NCI-H1092 treated with DMSO at 0.1 percent for 48 hours (cell line): ENCODE results near the gene FAT1.
A peak's percentile ranks its signal among the peaks of the same experiment; 100 is the strongest.

ENCODE experiments used
- DNase-seq: peaks from one replicate; lab custom pipeline; 2025; lab: John Stamatoyannopoulos, UW

Gene FAT1

DNA sequence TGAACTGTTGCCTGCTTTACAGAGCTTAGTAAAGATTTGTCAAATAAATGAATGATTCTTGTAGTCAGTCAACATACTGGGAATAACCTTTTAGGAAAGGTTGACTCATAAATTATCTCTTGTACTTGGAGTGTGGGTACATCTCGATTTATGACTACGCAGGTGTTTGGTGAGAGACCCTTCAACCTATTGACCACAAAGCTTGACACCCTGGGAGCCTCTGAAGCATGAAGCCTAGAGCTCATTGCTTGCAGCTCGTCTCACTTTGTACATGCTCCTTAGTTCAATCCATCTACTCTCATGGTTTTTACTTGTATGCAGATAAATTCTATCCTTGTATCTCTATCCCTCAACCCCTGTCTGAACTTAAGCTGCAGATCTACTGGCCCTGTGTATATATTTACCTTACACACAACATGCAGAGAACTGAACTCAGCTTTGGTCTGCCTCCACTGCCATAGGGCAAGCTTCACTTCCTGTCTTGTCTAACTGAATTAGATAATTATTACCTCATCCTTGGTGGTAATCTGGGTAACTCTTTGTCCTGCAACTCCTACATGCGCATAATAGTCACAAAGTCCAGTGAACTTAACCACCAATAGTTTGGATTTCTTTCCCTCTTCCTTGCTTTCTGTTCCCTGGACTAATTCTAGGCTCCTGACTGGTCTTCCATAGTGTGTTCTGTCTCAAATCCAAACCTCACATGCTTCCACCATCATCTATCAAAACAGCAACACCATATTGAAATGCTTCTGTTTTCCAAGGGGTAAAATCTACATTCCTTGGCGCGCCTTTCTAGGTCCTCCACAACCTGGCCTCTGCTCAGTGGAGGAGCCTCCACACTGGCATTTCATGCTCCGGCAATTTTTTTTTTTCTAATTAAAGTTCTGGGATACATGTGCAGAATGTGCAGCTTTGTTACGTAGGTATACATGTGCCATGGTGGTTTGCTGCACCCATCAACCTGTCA, 32.2 kb upstream of the FAT1 start:
- DNase-seq = no peak

DNA sequence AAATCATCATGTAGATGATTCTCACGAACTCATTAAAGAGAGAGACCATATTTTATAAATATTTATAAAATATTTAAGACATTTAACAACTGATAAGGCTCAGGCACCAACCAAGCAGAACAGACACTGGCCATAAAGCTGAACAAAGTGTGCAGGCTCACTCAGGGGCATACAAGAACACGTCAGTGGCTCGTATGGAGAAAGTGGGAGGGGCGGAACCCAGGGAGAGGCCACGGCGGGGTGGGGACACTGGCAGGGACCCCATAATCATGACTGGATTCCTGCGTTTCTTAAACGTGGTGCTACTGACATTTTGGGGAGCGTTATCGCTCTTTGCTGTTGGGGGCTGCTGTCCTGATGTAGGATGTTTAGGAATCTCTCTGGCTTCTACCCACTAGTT, 31.3 kb upstream of the FAT1 start:
- DNase-seq = no peak

DNA sequence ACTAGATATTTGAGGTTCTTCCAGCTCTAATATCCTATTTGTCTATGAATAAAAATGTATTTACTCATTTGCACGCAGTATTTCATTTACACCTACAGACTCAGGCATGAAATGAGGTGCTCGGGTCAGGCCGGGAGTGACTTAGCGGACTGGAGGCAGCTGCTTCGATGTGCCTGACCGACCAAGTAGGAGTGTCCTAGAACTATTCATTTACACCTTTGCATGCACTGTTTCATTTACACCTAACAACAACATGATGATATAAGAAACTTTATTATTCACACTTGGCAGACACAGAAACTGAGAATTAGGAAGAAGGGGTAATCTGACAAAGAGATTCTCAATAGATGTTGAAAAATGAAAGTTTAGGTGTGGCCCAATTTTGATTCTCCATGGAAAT, 28.7 kb upstream of the FAT1 start:
- no peak for DNase-seq

DNA sequence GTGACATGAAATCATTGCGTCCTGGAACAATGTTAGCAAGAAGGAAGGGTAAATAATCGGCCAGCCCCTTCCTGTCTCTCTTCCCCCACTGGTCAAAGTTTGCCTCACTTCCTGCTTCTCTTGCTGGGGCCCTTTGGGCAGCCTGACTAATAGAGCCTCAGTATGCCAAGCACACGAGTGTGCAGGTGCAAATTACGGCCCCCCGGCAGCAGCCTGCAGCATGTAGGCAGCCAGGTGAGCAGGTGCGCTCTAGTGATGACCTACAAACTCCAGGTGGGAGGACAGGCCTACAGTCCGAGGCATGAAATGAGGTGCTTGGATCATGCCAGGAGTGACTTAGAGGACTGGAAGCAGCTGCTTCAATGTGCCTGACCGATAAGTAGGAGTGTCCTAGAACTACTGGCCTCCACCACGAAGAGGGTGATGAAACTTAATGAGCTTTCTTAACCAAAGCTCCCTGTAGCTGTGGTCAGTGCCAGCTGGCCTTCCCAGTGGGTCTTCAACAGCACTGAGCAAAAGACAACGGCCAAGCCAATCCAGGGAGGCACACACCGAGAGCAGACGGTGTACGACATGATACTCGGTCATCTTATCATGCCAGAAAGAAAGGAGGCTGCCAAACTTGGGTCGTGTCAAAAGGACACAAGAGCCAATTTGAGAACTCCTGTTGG, 26.1 kb upstream of the FAT1 start:
- DNase-seq = no peak

DNA sequence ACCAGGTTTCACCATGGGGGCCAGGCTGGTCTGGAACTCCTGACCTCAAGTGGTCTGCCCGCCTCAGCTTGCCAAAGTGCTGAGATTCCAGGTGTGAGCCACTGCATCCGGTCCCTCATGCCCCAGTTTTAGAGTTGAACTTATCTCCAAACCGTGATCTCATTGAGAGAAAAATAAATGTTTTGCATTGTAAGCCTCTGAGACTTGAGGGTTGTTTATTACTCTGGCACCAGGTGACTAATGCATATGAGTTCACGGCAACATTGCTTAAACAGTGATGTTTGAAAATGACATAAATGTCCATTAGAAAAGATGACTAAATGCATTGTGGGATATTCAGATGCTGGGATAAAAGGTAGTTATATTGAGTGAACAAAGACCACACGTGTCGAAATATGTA, 22.9 kb upstream of the FAT1 start:
- no peak for DNase-seq

DNA sequence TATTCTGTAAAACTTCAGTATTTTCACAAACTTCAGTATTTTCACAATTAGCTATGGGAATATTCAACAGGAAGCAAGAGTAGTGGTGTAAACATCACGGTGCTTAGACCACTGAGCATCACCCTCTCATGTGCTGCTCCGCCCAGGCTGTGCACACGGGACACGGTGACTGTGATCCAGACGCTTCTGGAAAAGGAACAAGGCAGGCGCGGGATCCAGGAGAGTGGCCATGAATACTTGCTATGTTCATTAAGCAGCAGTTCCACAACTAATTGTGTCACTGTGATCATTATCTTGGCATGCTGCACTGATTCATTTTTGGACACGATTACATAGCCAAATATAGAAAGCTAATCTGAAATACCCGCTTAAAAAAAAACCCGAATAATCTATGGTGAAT, 19.6 kb upstream of the FAT1 start:
- DNase-seq = no peak

DNA sequence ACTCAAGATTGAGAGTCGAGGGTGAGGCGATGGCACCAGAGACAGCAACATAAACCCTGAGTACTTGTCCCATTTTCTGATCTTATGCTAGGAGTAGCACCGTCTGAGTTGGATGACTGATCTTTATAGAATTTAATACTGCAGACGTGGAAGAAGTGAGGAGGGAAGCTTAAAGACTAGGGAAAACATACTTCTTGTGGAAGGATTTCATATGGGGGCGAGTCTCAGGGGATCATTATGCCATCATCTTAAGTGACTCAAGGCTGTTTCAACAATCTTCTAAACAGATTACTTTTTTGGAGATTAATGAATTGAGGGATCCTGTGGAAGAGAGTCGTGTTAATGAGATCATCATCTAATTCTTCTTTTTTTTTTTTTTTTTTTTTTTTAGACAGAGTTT, 17.2 kb upstream of the FAT1 start:
- DNase-seq = no peak

DNA sequence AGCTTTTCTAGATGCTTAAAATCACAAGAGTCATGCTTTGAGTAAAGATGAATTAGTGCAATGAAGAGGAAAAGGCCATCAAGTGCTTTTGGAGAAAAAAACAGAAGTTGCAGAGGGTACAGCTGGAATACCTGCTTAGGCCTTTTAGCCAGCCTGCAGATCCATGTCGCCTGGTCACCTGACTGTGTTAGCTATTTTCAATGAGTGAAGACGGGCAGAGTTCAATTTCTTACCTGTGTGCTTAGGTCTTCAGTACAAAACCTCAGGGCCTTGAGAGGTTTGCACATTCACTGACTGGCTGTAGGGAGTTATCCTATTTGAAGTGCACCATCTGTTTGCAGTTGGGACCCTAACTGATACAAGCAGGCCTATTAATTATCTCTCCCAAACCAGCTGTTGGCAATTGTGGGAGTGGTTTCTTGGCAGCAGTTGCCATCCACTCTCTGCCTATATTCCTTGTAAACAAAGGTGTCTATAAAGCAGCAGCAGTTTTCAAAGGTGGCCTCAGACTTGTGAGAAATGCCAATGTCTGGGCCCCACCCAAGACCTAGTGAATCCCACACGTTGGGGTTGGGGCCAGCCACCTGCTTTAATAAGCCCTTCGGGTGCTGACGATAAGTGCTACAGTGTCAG, 16.3 kb upstream of the FAT1 start:
- DNase-seq = peak; percentile 37

DNA sequence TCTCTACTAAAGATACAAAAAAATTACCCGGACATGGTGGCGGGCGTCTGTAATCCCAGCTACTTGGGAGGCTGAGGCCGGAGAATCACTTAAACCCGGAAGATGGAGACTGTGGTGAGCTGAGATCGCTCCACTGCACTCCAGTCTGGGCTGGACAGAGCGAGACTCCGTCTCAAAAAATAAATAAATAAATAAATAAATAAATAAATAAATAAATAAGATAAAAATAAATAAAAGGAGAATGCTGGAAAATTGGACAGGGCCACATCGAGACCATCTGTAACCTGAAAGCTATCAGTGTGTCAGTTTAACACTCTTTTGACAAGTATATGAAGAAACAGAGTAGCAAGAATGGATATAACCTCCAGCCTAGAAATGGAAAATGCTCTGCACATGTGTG, 15.7 kb upstream of the FAT1 start:
- DNase-seq = no peak

DNA sequence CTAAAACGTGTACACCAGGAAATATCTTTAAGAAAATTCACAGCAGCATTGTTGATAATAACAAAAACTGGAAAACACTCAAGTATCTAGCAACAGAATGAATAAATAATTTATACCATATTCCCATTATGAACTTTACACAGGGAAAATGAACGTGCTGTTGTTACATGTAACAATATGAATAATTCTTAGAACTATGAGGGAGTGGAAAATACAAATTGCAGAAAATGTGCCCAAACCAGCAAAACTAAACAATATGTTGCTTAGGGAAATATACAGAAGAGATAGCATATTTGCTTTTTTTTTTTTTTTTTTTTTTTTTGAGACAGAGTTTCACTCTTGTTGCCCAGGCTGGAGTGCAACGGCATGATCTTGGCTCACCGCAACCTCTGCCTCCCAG, 14.8 kb upstream of the FAT1 start:
- no peak for DNase-seq

DNA sequence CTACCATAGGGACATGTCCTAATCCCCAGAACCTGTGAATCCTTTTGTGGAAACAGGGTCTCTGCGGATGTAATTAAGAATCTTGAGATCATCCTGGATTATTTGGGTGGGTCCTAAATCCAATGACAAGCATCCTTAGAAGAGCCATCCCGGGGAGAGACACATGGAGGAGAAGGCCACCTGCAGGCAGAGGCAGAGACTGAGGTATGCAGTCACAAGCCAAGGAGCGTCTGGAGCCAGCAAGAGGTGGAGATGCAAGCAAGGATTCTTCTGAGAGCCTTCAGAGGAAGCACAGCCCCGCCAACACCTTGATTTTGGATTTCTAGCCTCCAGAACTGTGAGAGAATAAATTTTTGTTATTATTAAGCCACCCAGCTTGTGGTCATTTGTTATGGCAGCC, 13.8 kb upstream of the FAT1 start:
- no peak for DNase-seq

DNA sequence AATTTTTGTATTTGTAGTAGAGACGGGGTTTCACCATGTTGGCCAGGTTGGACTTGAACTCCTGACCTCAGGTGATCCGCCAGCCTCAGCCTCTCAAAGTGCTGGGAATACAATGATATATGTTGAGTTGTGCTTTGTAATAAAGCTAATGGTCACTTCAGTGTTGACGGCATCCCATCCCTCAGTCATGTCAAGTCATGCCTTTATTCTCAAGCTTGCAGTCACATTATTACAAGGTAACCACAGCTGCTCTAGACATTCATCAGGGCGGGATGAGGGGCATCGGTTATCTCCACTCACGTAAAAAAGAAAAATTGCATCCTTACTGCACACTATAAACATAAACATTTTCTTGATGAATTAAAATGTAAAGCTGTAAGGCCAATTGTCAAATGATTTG, 12.8 kb upstream of the FAT1 start:
- DNase-seq = no peak

DNA sequence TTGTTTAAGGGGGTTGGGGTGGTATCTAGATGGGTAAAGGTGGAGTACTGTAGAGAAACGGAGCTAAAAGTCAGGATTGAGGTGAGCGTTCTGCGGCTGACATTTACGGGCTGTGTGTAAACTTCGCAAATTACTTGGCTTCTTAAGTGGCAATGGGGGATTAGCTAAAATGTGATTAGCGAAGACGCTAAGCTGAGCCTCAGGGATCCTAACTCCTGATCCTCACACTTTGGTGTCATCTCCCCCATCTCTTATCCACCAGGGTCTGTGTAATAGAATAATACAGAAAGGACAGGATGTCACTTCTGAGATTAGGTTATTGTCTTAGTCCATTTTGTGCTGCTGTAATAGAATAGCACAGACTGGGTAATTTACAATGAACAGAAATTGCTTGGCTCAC, 10.6 kb upstream of the FAT1 start:
- DNase-seq = no peak

DNA sequence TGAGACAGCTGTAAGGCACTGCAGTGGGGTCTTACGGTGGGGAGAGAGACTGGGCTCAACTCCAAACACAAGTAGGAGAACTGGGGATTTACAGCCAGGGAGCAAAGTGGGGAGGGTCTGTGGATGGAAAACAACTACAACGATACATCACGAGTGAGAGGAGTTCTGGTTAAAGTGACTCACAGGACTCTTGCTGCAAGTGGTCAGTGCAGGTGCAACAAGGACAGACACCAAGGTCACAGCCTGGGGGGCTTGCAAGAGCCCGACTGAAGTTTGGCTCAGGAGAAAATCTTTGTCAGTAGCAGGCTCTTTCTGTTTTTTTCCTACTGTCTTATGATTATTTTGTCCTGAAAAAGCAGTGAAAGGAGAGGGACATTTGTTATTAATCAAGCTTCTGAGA, 10.1 kb upstream of the FAT1 start:
- no peak for DNase-seq

DNA sequence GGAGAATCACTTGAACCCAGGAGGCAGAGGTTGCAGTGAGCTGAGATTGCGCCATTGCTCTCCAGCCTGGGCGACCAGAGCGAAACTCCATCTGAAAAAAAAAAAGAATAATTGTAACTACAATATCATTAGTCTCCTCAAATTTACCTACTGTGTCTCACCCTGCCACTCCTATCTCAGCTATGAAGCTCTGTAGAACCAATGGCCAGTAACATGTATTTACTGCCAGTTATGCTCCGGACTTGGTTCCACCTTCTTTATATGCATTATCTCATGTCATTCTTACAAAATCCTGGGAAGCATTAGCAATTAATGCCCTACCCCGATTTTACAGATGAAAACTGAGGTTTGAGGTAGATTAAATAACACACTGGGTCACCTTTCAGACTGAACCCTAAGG, 7.0 kb upstream of the FAT1 start:
- no peak for DNase-seq

DNA sequence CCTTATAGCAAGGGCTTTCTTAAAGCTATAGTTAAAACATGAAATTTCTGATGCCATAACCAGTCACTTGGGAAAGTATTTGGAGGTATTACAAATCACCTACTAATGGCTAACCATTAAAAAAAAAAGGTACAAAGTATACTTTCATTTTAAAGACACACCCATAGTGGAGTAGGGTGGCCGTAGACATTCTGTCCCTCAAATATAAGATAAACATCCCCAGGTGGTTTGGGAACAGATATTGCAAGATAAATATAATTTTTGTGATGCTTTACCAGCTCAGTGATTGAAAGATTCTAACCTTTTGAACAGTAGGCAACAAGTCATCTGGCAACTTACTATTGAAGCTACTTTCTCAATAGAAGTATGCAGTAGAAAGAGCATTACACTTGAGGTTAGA, 6.2 kb upstream of the FAT1 start:
- DNase-seq = no peak

DNA sequence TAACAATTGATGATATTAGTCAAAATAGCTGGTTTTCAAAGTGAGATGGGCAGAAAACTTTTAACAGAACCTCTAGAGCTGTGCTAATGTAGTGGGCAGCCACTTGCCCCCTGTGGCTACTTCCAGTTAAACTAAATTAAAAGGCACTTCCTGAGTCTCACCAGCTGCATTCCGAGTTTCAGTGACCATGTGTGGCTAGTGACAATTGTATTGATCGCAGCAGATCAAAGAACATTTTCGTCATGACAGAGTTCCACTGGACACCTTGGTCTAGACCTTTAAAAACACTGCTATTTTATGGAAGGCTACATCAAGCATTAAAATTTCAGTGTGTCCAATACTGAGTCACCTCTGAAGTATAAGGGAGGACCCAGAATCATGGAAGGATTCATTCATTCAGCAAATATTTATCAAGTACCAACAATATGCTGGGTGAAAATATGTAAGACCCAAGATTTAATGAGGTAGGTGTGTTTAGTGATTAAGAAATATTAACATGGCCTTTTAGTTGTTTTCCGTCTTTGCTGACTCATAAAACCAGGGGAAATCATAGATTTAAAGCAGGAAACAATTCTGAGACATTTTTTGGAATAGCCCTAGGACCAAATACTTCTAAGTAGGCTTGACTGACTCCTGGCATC, 5.1 kb upstream of the FAT1 start:
- no peak for DNase-seq

DNA sequence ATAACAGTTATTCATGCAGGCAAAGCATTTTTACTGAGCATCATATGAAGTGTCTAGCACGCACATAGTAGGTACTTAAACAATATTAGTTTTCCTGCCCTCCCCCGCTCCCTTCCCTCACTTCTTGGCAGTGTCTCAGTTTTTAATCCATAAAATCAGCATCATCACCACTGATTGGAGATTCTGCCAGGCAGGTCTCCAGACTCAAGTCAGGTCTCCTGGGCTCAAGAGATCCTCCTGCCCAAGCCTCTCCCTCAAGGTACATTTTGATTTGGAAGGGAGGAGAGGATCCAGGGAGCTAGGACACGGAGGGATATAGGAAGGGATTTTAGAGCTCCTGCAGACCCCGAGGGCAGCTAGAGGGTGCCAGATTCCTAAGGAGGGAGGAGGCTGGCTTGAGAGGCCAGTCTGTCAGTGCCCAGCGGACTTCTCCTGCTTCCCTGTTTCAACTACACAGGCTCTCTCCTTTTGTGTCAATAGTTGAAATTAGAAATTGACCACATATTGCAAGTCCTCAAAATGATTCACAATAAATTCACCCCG, 4.4 kb upstream of the FAT1 start:
- no peak for DNase-seq

DNA sequence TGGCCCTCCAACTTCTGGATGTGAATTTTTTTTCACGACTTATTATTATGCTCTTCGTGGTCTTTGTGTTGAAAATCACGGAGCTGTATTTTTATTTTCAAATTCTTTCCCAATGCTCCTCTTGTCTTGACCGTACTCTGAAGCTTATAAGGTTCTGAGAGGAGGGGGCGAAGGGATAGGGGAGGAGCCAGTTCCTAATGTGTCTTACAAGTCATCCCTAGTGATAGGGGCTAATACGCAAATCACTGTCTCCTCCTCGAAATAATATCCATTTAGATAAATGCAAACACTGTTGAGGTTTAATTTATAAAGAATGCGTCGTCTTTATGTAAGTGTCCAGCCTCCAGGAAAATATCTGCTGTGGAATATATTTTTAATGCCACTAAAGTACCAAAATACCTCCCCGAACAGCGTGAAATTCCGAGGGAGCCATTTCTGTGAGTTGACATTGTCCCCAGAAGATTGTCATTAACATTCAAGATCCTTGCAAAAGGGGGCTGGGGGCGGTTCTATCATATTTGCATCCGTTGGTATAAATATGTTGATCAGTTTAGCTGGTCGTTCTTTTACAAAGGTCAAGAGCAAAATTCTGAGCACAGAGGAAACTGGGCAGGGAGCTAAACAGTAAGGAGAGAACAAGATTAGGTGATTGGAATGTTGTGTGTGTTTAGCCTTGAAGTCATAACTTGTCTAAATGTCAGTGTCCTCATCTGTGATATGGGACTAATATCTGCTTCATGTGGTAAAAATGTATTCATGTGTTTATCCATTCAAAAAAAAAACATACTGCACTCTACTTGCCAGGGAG, 3.7 kb upstream of the FAT1 start:
- DNase-seq = no peak

DNA sequence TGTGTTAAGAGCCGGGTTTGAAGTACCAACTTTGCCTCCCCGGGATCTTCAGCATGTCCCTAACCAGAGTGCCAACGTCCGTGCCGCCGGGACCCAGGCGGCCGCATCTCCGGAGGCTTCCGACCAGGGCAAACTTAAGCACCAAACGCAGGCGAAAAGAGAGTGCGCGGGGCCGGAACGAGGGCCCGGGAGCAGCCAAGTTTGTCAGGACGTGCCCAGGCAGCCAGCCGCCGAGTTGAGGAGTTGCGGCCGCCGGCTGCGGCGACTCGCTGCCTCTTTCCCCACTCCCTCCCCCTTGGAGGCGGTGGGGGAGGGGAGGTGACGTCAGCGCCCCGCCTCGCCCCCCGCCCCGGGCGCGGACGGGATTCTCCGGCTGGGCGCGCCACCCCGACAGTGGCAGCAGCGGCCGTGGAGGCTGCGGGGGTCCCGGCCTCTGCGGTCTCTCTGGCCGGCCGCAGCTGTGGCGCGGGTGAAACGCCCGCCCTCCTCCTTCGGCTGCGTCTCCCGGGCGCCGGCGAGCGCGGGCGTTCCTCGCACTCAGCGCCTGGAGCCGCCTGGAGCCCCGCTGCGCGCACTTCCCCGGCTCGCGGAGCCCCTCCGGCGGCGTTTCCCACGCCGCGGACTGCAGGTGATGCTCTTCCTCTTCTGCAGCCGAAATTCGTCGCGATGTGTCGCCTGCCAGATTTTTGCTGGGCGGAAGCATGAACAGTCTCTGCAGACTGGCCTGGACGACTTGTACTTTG, 2.9 kb upstream of the FAT1 start:
- peak; percentile 24 for DNase-seq
